Mucosa of descending colon (tissue), 3 donors: ENCODE measurements around the gene GRPEL1. TPM values are rescaled to one million over a fixed set of nuclear protein-coding genes. Genes with fewer than 3 reads are reported as not detected.

ENCODE experiments used
- ATAC-seq: fragments of 200-7000 bp; cut with Tn5 transposase; one replicate; pipeline ENCODE4 v1.9.1; 2020; ENCODE audit warnings: mild to moderate bottlenecking, moderate library complexity
- DNase-seq, 3 donors: peaks; one replicate each; pipeline ENCODE4 v3.0.0-alpha.2; 2020
- H3K36me3 ChIP-seq: fragments of 200-600 bp; one replicate; pipeline ENCODE4 v1.8.0; 2021; ENCODE audit warnings: low read depth, mild to moderate bottlenecking
- H3K4me1 ChIP-seq: fragments of 200-600 bp; one replicate; pipeline ENCODE4 v1.8.0; 2021; ENCODE audit warnings: low read depth, mild to moderate bottlenecking
- H3K4me3 ChIP-seq: fragments of 200-600 bp; one replicate; pipeline ENCODE4 v1.8.0; 2021; ENCODE audit warnings: mild to moderate bottlenecking
- H3K9me3 ChIP-seq: fragments of 200-600 bp; one replicate; pipeline ENCODE4 v1.8.0; 2021; ENCODE audit warnings: mild to moderate bottlenecking
- intact Hi-C, 2 donors: fragments of 100-400 bp; cut with DNase I in 1 of 2; cut with micrococcal nuclease in 1 of 2; formaldehyde crosslinking; loops; one replicate each; pipeline versions ENCODE4 v1.11.0 to v1.11.1; 2022; cut with DNase I, micrococcal nuclease
- total RNA-seq, 3 donors: library from RNA; stranded (reverse); fragmentation: NEBNext Ultra II Directional in 2 of 3; extraction: Animal tissue kit (Norgen Biotek cat#: 25700) in 2 of 3; gene quantifications; one replicate each; pipeline versions ENCODE4 v1.2.1 to v1.2.4, GENCODE V29; 2021 to 2023
- TF ChIP-seq, protein P1 (sequence below): fragments of 200-600 bp; IDR thresholded peaks from one replicate; pipeline ENCODE4 v1.8.0; 2022; ENCODE audit warnings: antibody characterized with exemption, mild to moderate bottlenecking
- donor health status: DM: no; HTN: no; CAD: no; lungs with moderate emphysema.
- donor health status: DM: no; HTN: no; CAD: no.
- donor health status: DM: no; HTN: yes; CAD: no.

GRPEL1 gene
- total RNA-seq, 3 donors from 2014 or later: 27.5 to 31.5 (median 28.4) TPM

DNA sequence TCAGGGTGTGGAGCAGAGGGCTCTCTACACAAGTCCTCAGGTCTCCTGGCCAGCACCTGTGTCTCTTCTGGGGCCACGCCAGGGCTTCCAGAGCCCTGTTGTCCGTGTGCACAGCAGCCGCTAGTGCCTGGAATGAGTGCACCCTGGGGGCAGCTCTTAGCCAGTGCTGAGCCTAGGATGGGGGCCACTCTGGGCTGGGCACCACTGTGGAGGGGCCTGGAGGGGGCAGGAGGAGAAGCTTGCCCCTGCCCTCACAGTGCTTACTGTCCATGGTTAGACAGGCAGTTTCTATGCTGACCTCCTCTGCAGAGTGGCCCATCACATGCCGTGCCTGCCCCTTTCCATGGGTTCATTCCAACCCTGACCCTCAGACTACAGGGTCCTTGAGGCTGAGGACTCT lies 42.7 kb upstream of the GRPEL1 start:
- ATAC-seq (no peak), DNase-seq (no peak)
- H3K4me3 ChIP-seq: no peak overlapping the region
- TF ChIP-seq, protein P1, sequence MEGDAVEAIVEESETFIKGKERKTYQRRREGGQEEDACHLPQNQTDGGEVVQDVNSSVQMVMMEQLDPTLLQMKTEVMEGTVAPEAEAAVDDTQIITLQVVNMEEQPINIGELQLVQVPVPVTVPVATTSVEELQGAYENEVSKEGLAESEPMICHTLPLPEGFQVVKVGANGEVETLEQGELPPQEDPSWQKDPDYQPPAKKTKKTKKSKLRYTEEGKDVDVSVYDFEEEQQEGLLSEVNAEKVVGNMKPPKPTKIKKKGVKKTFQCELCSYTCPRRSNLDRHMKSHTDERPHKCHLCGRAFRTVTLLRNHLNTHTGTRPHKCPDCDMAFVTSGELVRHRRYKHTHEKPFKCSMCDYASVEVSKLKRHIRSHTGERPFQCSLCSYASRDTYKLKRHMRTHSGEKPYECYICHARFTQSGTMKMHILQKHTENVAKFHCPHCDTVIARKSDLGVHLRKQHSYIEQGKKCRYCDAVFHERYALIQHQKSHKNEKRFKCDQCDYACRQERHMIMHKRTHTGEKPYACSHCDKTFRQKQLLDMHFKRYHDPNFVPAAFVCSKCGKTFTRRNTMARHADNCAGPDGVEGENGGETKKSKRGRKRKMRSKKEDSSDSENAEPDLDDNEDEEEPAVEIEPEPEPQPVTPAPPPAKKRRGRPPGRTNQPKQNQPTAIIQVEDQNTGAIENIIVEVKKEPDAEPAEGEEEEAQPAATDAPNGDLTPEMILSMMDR: no peak
- H3K36me3 ChIP-seq: no peaks in the 10 kb centered on the region
- no peaks in the 10 kb centered on the region for H3K9me3 ChIP-seq
- H3K4me1 ChIP-seq: no peaks in the 10 kb centered on the region
- intact Hi-C loops: no loop called here

DNA sequence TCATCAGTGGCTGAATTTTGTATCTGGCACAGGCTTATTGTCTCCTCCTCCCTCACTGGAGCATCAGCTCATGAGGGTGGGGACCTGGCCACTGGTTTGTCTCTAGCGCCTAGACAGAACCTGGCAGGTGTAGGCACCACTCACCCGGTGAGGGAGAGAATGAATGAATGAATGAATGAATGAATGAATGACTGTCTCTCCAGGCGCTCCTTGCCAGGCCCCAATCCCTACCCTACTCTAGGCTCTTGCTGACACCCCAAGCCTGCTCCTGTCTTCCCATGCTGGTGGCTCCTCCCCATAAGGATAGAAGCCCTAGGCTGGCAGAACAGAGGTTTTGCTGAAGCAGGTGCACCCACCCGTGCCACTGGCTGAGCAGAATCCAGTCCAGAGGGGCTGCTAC lies 41.3 kb upstream of the GRPEL1 start:
- Histone ChIP-seq H3K4me1 (no peaks in the 10 kb centered on the region), H3K36me3 (no peaks in the 10 kb centered on the region), H3K4me3 (no peak overlapping the region), H3K9me3 (no peaks in the 10 kb centered on the region)
- intact Hi-C loops: no loop called here
- no peak for DNase-seq
- TF ChIP-seq, protein P1: no peak
- no peak for ATAC-seq

DNA sequence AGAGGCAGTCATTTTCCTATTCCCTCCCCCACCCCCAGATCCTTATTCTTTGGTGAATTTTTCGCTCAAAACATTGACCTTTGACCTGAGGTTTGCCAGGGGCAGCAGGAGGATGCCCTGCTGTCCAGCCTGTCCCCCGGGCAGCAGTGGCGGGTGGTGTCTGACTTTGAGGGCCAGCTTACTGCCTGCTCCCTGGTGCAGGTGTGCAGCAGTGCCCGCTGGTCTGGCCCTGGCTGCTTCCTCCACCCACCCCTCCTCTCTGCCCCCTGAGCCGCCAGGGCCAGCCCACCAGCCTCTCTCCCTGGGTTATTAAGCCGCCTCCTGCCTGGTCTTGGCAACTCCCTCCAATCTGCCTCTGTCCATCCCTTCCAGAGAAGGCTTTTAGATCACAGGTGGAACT lies 40.8 kb upstream of the GRPEL1 start:
- TF ChIP-seq, protein P1: no peak
- peaks cover 5% of the 10 kb centered on the region for H3K4me1 ChIP-seq
- no peaks in the 10 kb centered on the region for H3K9me3 ChIP-seq
- intact Hi-C loops: no loop called here
- H3K4me3 ChIP-seq: no peak overlapping the region
- no peaks in the 10 kb centered on the region for H3K36me3 ChIP-seq
- DNase-seq: no peak
- no peak for ATAC-seq

DNA sequence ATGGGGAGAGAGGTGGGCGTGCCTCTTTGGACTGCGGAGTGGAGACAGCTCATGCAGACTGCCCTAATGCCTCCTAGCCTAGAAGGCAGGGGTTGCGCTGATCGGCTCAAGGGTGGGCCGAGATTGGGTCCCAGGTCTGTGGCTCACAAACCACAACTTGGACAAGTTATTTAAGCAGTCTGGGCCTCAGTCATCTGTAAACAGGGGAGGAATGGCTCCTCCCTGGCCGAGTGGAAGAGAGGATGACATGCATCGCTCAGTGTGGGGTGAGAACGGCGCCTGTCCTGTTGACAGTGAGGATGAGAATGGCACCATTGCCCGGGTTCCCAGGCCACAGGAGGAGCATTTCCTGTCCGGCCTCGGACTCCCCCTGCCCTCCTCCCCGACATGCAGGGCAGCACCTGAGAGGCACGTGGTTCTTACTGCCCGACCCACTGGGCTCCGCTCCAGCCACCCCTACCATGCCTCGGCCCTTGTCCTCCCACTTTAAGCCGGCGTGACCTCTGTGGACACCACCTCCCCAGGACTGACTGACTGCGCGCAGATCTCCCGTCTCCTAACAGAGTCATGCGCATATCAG lies 40.3 kb upstream of the GRPEL1 start:
- TF ChIP-seq, protein P1: no peak
- Histone ChIP-seq H3K4me1 (peaks cover 8% of the 10 kb centered on the region), H3K9me3 (no peaks in the 10 kb centered on the region), H3K4me3 (no peak overlapping the region), H3K36me3 (no peaks in the 10 kb centered on the region)
- ATAC-seq (no peak), DNase-seq (peak in 1 of 3 donors; percentile 43)
- intact Hi-C loops: no loop called here

DNA sequence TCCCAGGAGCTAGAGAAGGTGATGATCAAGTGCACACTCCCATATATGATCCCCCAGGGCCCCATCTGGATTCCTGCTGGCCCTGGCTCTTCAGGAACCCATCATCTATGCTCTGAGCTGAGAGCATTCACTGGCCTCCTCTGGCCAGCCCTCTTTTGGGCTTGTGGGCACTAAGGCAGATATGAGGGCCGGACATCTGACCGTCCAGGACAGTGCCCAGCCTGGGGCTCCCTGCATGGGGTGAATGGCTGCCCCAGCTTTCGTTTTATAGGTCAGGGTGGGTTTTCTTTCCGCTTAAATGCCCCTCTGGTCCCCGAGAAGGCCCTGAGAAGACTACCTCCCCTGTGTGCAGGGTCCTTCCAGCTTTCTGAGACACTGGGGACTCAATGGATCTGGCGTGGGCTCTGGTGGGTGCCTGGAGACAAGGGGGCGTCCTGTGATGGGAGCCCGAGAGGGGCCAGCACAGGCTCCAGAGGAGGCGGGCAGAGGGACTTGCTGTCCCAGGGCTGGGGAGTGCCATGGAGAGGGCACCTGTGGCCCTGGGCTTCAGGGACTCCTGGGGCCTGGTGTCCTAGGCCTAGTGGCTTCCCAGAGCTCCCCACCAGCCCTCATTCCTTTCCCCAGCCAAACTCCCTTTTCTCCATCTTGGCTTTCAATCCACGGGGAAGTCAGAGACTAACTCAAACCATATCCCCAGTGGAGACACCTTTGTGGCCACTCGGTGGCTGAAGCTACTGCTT lies 39.5 kb upstream of the GRPEL1 start:
- Histone ChIP-seq H3K36me3 (no peaks in the 10 kb centered on the region), H3K4me3 (no peak overlapping the region), H3K4me1 (peaks cover 8% of the 10 kb centered on the region), H3K9me3 (no peaks in the 10 kb centered on the region)
- TF ChIP-seq, protein P1: no peak
- intact Hi-C loops: no loop called here
- DNase-seq: no peak
- no peak for ATAC-seq
